ENCODE measurements around the gene SPECC1. TPM values are rescaled to one million over a fixed set of nuclear protein-coding genes. Genes with fewer than 3 reads are reported as not detected.

SPECC1 gene
- total and polyA plus RNA-seq, 2 of the 4 experiments (the other 2 are of a cell fraction), result 16.9 to 26.2 TPM

- H4K20me1 ChIP-seq (ENCODE audit: insufficient read depth, low read length), result no peaks in the 10 kb centered on the region
- intact Hi-C loops (cut with micrococcal nuclease), result no loop called here
- DNase-seq (no peak), ATAC-seq (ENCODE audit: low read depth) (no peak)
- no peak overlapping the region for H3K9ac ChIP-seq (ENCODE audit: low read depth, low read length)
- H3K9me3 ChIP-seq (ENCODE audit: control insufficient read depth, insufficient read depth, low read length), result no peaks in the 10 kb centered on the region
- in situ Hi-C loops (cut with MboI; ENCODE audit: low sequenced_read_pairs), result no loop called here
- no CpG with 5 or more reads among the region's 7 CpGs for WGBS, 2 experiments (ENCODE audit: extremely low coverage in 2 of 2, insufficient read length in 1 of 2)
- H3K4me1 ChIP-seq (ENCODE audit: control insufficient read depth, insufficient read depth, low read length), result no peaks in the 10 kb centered on the region
- no peak overlapping the region for H3K4me2 ChIP-seq (ENCODE audit: low read depth, low read length)
- H4K5ac ChIP-seq (ENCODE audit: low read depth, low read length), result no peak overlapping the region
- H3K23ac ChIP-seq (ENCODE audit: low read depth, low read length), result no peak overlapping the region
- no peaks in the 10 kb centered on the region for H3K79me1 ChIP-seq (ENCODE audit: low read depth in 1 of 2, low read length in 2 of 2)
- dilution Hi-C loops (cut with HindIII; ENCODE audit: low sequenced_read_pairs, unreplicated experiment), result no loop called here
- TF ChIP-seq ELK1 (IDR thresholded peaks at IDR 0.05; ENCODE audit: borderline replicate concordance, low read depth, low read length), result no peak
- TF ChIP-seq FOS (IDR thresholded peaks at IDR 0.05; ENCODE audit: low read depth, low read length), result no peak
- no peak for TF ChIP-seq MAZ (IDR thresholded peaks at IDR 0.05; ENCODE audit: borderline replicate concordance, low read depth, low read length)
- TF ChIP-seq RFX5 (IDR thresholded peaks at IDR 0.05; ENCODE audit: low read depth, low read length), result no peak
- TF ChIP-seq CEBPB (IDR thresholded peaks at IDR 0.05; ENCODE audit: low read depth, low read length), result no peak
- TF ChIP-seq POLR2A (IDR thresholded peaks at IDR 0.05; ENCODE audit: low read depth, low read length), result no peak
- TF ChIP-seq BHLHE40 (IDR thresholded peaks at IDR 0.05; ENCODE audit: low read depth, low read length), result no peak
- no peak for TF ChIP-seq MAFK (IDR thresholded peaks at IDR 0.05; ENCODE audit: low read depth, low read length)
- TF ChIP-seq MXI1 (IDR thresholded peaks at IDR 0.05; ENCODE audit: borderline replicate concordance, low read depth, low read length), result no peak
- TF ChIP-seq CHD1 (IDR thresholded peaks at IDR 0.05; ENCODE audit: low read depth, low read length), result no peak
- TF ChIP-seq NFE2L2 (IDR thresholded peaks at IDR 0.05; ENCODE audit: low read depth, low read length), result no peak
- TF ChIP-seq SMC3 (IDR thresholded peaks at IDR 0.05; ENCODE audit: low read depth, low read length), result no peak
- TF ChIP-seq RCOR1 (IDR thresholded peaks at IDR 0.05; ENCODE audit: insufficient replicate concordance, low read length), result no peak
- no peak for TF ChIP-seq USF2 (IDR thresholded peaks at IDR 0.05; ENCODE audit: low read depth, low read length)
- no peak for TF ChIP-seq RAD21 (IDR thresholded peaks at IDR 0.05; ENCODE audit: low read length)
- TF ChIP-seq CTCF (conservative IDR thresholded peaks at IDR 0.05; ENCODE audit: low read depth, low read length), result no peak
- no peaks in the 10 kb centered on the region for H3K9me1 ChIP-seq (ENCODE audit: insufficient read depth, low read length)
- H2AK9ac ChIP-seq (replicated peaks; ENCODE audit: low read depth, low read length, poor library complexity), result no peak overlapping the region
- no peak overlapping the region for H4K8ac ChIP-seq (ENCODE audit: low read depth in 2 of 2, low read length in 2 of 2)
- no peak overlapping the region for H2BK120ac ChIP-seq (ENCODE audit: low read depth, low read length)
- peaks cover 3% of the 10 kb centered on the region; the same call in 1 of the 2 replicates for H3K27me3 ChIP-seq (ENCODE audit: control insufficient read depth, insufficient read depth, low read length)
- no peak overlapping the region for H2BK5ac ChIP-seq (ENCODE audit: low read depth, low read length, poor library complexity, severe bottlenecking)
- H3K14ac ChIP-seq (replicated peaks; ENCODE audit: low read depth, low read length), result no peak overlapping the region
- CTCF ChIA-PET, result no interaction called here
- no peaks in the 10 kb centered on the region for H3K36me3 ChIP-seq (ENCODE audit: control insufficient read depth, insufficient read depth, low read length)
- no peak overlapping the region for H3K4ac ChIP-seq (ENCODE audit: low read depth, low read length)
- no peak overlapping the region for H3K56ac ChIP-seq (ENCODE audit: extremely low read depth, insufficient read depth, low read length)
- H3K18ac ChIP-seq (ENCODE audit: low read depth, low read length), result no peak overlapping the region
- no peak overlapping the region for H4K91ac ChIP-seq (ENCODE audit: insufficient read depth, low read depth, low read length)
- no peak overlapping the region for H2AFZ ChIP-seq (replicated peaks; ENCODE audit: low read length, poor library complexity)
- no peak overlapping the region for H2AK5ac ChIP-seq (ENCODE audit: low read depth, low read length)
- no TSS peak for BruUV-seq (replicated peaks)
- H3K27ac ChIP-seq (ENCODE audit: insufficient read depth, low read length), result no peak overlapping the region
- no peak overlapping the region for H3K4me3 ChIP-seq (ENCODE audit: insufficient read depth, low read depth, low read length)
- POLR2A ChIA-PET (ENCODE audit: unreplicated experiment), result no interaction called here
- no peak overlapping the region for H2BK20ac ChIP-seq (ENCODE audit: low read depth, low read length)
- H2BK15ac ChIP-seq (ENCODE audit: low read depth, low read length), result no peak overlapping the region
Measured at GRCh38 chr17:20032636-20033035, 23.5 kb downstream of the SPECC1 start.

Measured in IMR-90 (cell line).